Natural killer cell treated with Interleukin-12 subunit alpha and Interleukin-12 subunit beta and Interleukin-15 and Interleukin-18, amount 100 ng/mL, for 72 hours (primary cell): ENCODE data around the gene JADE2. TPM values are rescaled to one million over a fixed set of nuclear protein-coding genes. Genes with fewer than 3 reads are reported as not detected.
"Not testable (repeated sequence)": the region's sequence is repeated elsewhere in the genome, so short reads cannot be mapped to it uniquely, and the experiment has no call there.

Source experiments
- ATAC-seq, 2 donors: fragments of 150-1000 bp; cut with Tn5 transposase in 1 of 2; sonication (Bioruptor Pico), chemical (Tn5 transposase) in 1 of 2; 2 replicates each; pipeline ENCODE4 v1.10.0; 2021
- DNase-seq: peaks from one replicate; pipeline ENCODE4 v3.0.0; 2022; ENCODE audit warnings: low spot score
- H3K27ac Mint-ChIP-seq, 2 donors: 1 replicate in 1 of 2; 2 replicates in 1 of 2; pipeline ENCODE4 v1.8.0; 2022; ENCODE audit warnings: mixed read lengths in 2 of 2, mild to moderate bottlenecking in 1 of 2, moderate library complexity in 1 of 2
- H3K27me3 Mint-ChIP-seq, 2 donors: 1 replicate in 1 of 2; 2 replicates in 1 of 2; pipeline ENCODE4 v1.8.0; 2022; ENCODE audit warnings: mixed read lengths in 2 of 2
- H3K36me3 Mint-ChIP-seq: one replicate; pipeline ENCODE4 v1.8.0; 2022; ENCODE audit warnings: mixed read lengths
- H3K4me1 Mint-ChIP-seq, 2 donors: 1 replicate in 1 of 2; 2 replicates in 1 of 2; pipeline ENCODE4 v1.8.0; 2022; ENCODE audit warnings: low read depth in 2 of 2, mixed read lengths in 2 of 2, mild to moderate bottlenecking in 1 of 2
- H3K4me3 Mint-ChIP-seq: one replicate; pipeline ENCODE4 v1.8.0; 2022; ENCODE audit warnings: mixed read lengths
- H3K9me3 Mint-ChIP-seq: 2 replicates; pipeline ENCODE4 v1.8.0; 2022; ENCODE audit warnings: mixed read lengths
- total RNA-seq, 2 donors: library from RNA; stranded (reverse); gene quantifications; one replicate each; pipeline ENCODE4 v1.2.3, GENCODE V29; 2022

The JADE2 gene
- total RNA-seq, 2 donors from 2014 or later: 45.2 to 70.8 TPM

GRCh38 chr5:134555890-134556311 is 30.4 kb downstream of the JADE2 start:
- H3K36me3 Mint-ChIP-seq: peaks cover 8% of the 10 kb centered on the region
- peak; percentile 93 to 94 for ATAC-seq
- H3K4me1 Mint-ChIP-seq: peaks cover 40 to 46% of the 10 kb centered on the region in 2 donors
- peak; percentile 92 for DNase-seq
- H3K9me3 Mint-ChIP-seq: peaks cover 4% of the 10 kb centered on the region
- peak overlapping the region; percentile 97 to 98 for H3K27ac Mint-ChIP-seq
- peak overlapping the region; percentile 79 for H3K4me3 Mint-ChIP-seq
- no peaks in the 10 kb centered on the region for H3K27me3 Mint-ChIP-seq

GRCh38 chr5:134556588-134556987 is 31.1 kb downstream of the JADE2 start:
- peak overlapping the region; percentile 79 for H3K4me3 Mint-ChIP-seq
- not testable (repeated sequence) for H3K27me3 Mint-ChIP-seq, ATAC-seq, H3K9me3 Mint-ChIP-seq, H3K36me3 Mint-ChIP-seq, DNase-seq
- H3K4me1 Mint-ChIP-seq: peaks cover 37 to 44% of the 10 kb centered on the region in 2 donors
- H3K27ac Mint-ChIP-seq: peak overlapping the region; percentile 97 to 98

- Mint-ChIP-seq H3K4me1 (peaks cover 34 to 40% of the 10 kb centered on the region in 2 donors), H3K27ac (peak overlapping the region; percentile 97 to 98), H3K36me3 (peaks cover 8% of the 10 kb centered on the region), H3K27me3 (no peaks in the 10 kb centered on the region), H3K9me3 (peaks cover 4% of the 10 kb centered on the region), H3K4me3 (peak overlapping the region; percentile 79)
- no peak for ATAC-seq
- DNase-seq: no peak
Observed at GRCh38 chr5:134556994-134557393, 31.5 kb downstream of the JADE2 start.

GRCh38 chr5:134559672-134560071 is 34.2 kb downstream of the JADE2 start:
- Mint-ChIP-seq H3K4me3 (no peak overlapping the region), H3K4me1 (peaks cover 25 to 27% of the 10 kb centered on the region in 2 donors), H3K36me3 (peaks cover 8% of the 10 kb centered on the region), H3K9me3 (peaks cover 4% of the 10 kb centered on the region), H3K27me3 (no peaks in the 10 kb centered on the region), H3K27ac (peak overlapping the region in 1 of 2 donors; percentile 68)
- no peak for DNase-seq
- ATAC-seq: no peak

- Mint-ChIP-seq H3K36me3 (peaks cover 8% of the 10 kb centered on the region), H3K4me1 (peaks cover 15 to 18% of the 10 kb centered on the region in 2 donors), H3K27ac (peak overlapping the region in 1 of 2 donors; percentile 80), H3K9me3 (peaks cover 4% of the 10 kb centered on the region), H3K4me3 (no peak overlapping the region), H3K27me3 (no peaks in the 10 kb centered on the region)
- DNase-seq: no peak
- ATAC-seq: no peak
Observed at GRCh38 chr5:134560698-134561097, 35.2 kb downstream of the JADE2 start.

- peak overlapping the region; percentile 18 to 61 for H3K27ac Mint-ChIP-seq
- DNase-seq: no peak
- H3K36me3 Mint-ChIP-seq: peaks cover 2% of the 10 kb centered on the region
Observed at GRCh38 chr5:134561871-134562296, 36.4 kb downstream of the JADE2 start.

GRCh38 chr5:134563221-134563620 is 37.8 kb downstream of the JADE2 start:
- no peaks in the 10 kb centered on the region for H3K9me3 Mint-ChIP-seq
- no peaks in the 10 kb centered on the region for H3K36me3 Mint-ChIP-seq
- H3K4me3 Mint-ChIP-seq: no peak overlapping the region
- ATAC-seq (no peak), DNase-seq (no peak)
- H3K4me1 Mint-ChIP-seq: peaks cover 0 to 12% of the 10 kb centered on the region in 2 donors
- H3K27ac Mint-ChIP-seq: peak overlapping the region; percentile 45 to 61
- H3K27me3 Mint-ChIP-seq: no peaks in the 10 kb centered on the region

More at GRCh38 chr5:134561871-134562296, 36.4 kb downstream of the JADE2 start:
- H3K4me3 Mint-ChIP-seq: no peak overlapping the region
- ATAC-seq: no peak
- peaks cover 3 to 11% of the 10 kb centered on the region in 2 donors for H3K4me1 Mint-ChIP-seq
- no peaks in the 10 kb centered on the region for H3K27me3 Mint-ChIP-seq
- H3K9me3 Mint-ChIP-seq: peaks cover 2% of the 10 kb centered on the region

- no peak for DNase-seq
- no peaks in the 10 kb centered on the region for H3K9me3 Mint-ChIP-seq
- H3K36me3 Mint-ChIP-seq: no peaks in the 10 kb centered on the region
- ATAC-seq: no peak
- no peak overlapping the region for H3K27ac Mint-ChIP-seq
- H3K4me3 Mint-ChIP-seq: no peak overlapping the region
- H3K4me1 Mint-ChIP-seq: peaks cover 1 to 13% of the 10 kb centered on the region in 2 donors
- H3K27me3 Mint-ChIP-seq: no peaks in the 10 kb centered on the region
Observed at GRCh38 chr5:134563962-134564361, 38.5 kb downstream of the JADE2 start.

GRCh38 chr5:134564396-134564795 is 38.9 kb downstream of the JADE2 start:
- no peak overlapping the region for H3K4me3 Mint-ChIP-seq
- H3K4me1 Mint-ChIP-seq: peaks cover 3 to 15% of the 10 kb centered on the region in 2 donors
- no peak for ATAC-seq
- H3K36me3 Mint-ChIP-seq: no peaks in the 10 kb centered on the region
- H3K9me3 Mint-ChIP-seq: no peaks in the 10 kb centered on the region
- DNase-seq: no peak
- no peaks in the 10 kb centered on the region for H3K27me3 Mint-ChIP-seq
- no peak overlapping the region for H3K27ac Mint-ChIP-seq

- no peaks in the 10 kb centered on the region for H3K9me3 Mint-ChIP-seq
- no peaks in the 10 kb centered on the region for H3K36me3 Mint-ChIP-seq
- peak overlapping the region in 1 of 2 donors; percentile 89 for H3K27ac Mint-ChIP-seq
- H3K4me1 Mint-ChIP-seq: peaks cover 15 to 24% of the 10 kb centered on the region in 2 donors
- ATAC-seq: no peak
- H3K27me3 Mint-ChIP-seq: no peaks in the 10 kb centered on the region
- H3K4me3 Mint-ChIP-seq: no peak overlapping the region
- no peak for DNase-seq
Observed at GRCh38 chr5:134565791-134566740, 40.6 kb downstream of the JADE2 start.

GRCh38 chr5:134566741-134567221 is 41.3 kb downstream of the JADE2 start:
- H3K9me3 Mint-ChIP-seq: no peaks in the 10 kb centered on the region
- peak overlapping the region in 1 of 2 donors; percentile 89 for H3K27ac Mint-ChIP-seq
- H3K4me1 Mint-ChIP-seq: peaks cover 15 to 26% of the 10 kb centered on the region in 2 donors
- H3K4me3 Mint-ChIP-seq: no peak overlapping the region
- no peaks in the 10 kb centered on the region for H3K36me3 Mint-ChIP-seq
- no peak for DNase-seq
- no peak for ATAC-seq
- no peaks in the 10 kb centered on the region for H3K27me3 Mint-ChIP-seq

GRCh38 chr5:134567641-134568336 is 42.3 kb downstream of the JADE2 start:
- ATAC-seq (no peak), DNase-seq (no peak)
- no peak overlapping the region for H3K4me3 Mint-ChIP-seq
- H3K4me1 Mint-ChIP-seq: peaks cover 15 to 31% of the 10 kb centered on the region in 2 donors
- peak overlapping the region; percentile 47 to 89 for H3K27ac Mint-ChIP-seq
- H3K27me3 Mint-ChIP-seq: no peaks in the 10 kb centered on the region
- no peaks in the 10 kb centered on the region for H3K9me3 Mint-ChIP-seq
- H3K36me3 Mint-ChIP-seq: no peaks in the 10 kb centered on the region

- H3K27ac Mint-ChIP-seq: peak overlapping the region; percentile 47 to 89
- no peak for DNase-seq
Observed at GRCh38 chr5:134568337-134568700, 42.8 kb downstream of the JADE2 start.

More at GRCh38 chr5:134568337-134568700, 42.8 kb downstream of the JADE2 start:
- Mint-ChIP-seq H3K9me3 (no peaks in the 10 kb centered on the region), H3K4me3 (no peak overlapping the region), H3K4me1 (peaks cover 15 to 31% of the 10 kb centered on the region in 2 donors), H3K36me3 (no peaks in the 10 kb centered on the region), H3K27me3 (no peaks in the 10 kb centered on the region)
- ATAC-seq: no peak
